PC-3 (cell line): Measurements from ENCODE around the gene JADE2. TPM values are rescaled to one million over a fixed set of nuclear protein-coding genes. Genes with fewer than 3 reads are reported as not detected.

Experiments
- ATAC-seq: fragments of 200-7000 bp; cut with Tn5 transposase; 2 replicates; pipeline ENCODE4 v1.9.1; 2020; ENCODE audit warnings: mild to moderate bottlenecking, moderate library complexity
- BruUV-seq: library from RNA; stranded (reverse); fragments of 400-500 nt; replicated peaks from 2 replicates; lab custom pipeline; 2021; lab: Mats Ljungman, UMichigan
- CTCF ChIA-PET: fragments of 300-600 bp; sonication (Branson Sonifier 250); formaldehyde crosslinking; loops from one replicate; lab custom pipeline; 2022; ENCODE audit warnings: antibody characterized with exemption; lab: Charles Lee
- POLR2A ChIA-PET: fragments of 300-600 bp; sonication (Branson Sonifier 250); formaldehyde crosslinking; loops from one replicate; lab custom pipeline; 2022; ENCODE audit warnings: antibody characterized with exemption; ENCODE audit not compliant: unreplicated experiment; lab: Charles Lee
- DNase-seq: peaks from one replicate; pipeline ENCODE4 v3.0.0-alpha.2; 2015
- H2AFZ ChIP-seq: fragments of 300-600 bp; sonication (generic); 2 replicates; pipeline ENCODE4 v1.6.0; 2016; ENCODE audit warnings: antibody characterized with exemption, low read length
- H3F3A ChIP-seq: fragments of 300-600 bp; sonication (generic); one replicate; pipeline ENCODE4 v1.6.0; 2017; ENCODE audit warnings: antibody characterized with exemption, low read length, control low read depth, mild to moderate bottlenecking; ENCODE audit not compliant: unreplicated experiment
- H3K27ac ChIP-seq: fragments of 300-600 bp; sonication (generic); 2 replicates; pipeline ENCODE4 v1.5.1; 2016; ENCODE audit warnings: mild to moderate bottlenecking, low read length
- H3K27me3 ChIP-seq: fragments of 300-600 bp; sonication (generic); 2 replicates; pipeline ENCODE4 v1.6.1; 2016; ENCODE audit warnings: low read length, mixed read lengths
- H3K36me3 ChIP-seq: fragments of 300-600 bp; sonication (generic); 2 replicates; pipeline ENCODE4 v1.6.1; 2016; ENCODE audit warnings: low read depth, mixed run types, low read length, mixed read lengths
- H3K4me1 ChIP-seq: fragments of 300-600 bp; sonication (generic); 2 replicates; pipeline ENCODE4 v1.5.1; 2016; ENCODE audit warnings: low read length; ENCODE audit not compliant: insufficient read depth
- H3K4me2 ChIP-seq: fragments of 300-600 bp; sonication (generic); 2 replicates; pipeline ENCODE4 v1.6.0; 2016; ENCODE audit warnings: low read length
- H3K4me3 ChIP-seq: fragments of 300-600 bp; sonication (generic); 2 replicates; pipeline ENCODE4 v1.5.1; 2016; ENCODE audit warnings: mild to moderate bottlenecking, low read length, mixed read lengths
- H3K79me2 ChIP-seq: fragments of 300-600 bp; sonication (generic); 2 replicates; pipeline ENCODE4 v1.6.1; 2017; ENCODE audit warnings: low read length, mixed read lengths
- H3K9ac ChIP-seq: fragments of 300-600 bp; sonication (generic); 2 replicates; pipeline ENCODE4 v1.6.0; 2016; ENCODE audit warnings: mild to moderate bottlenecking, low read length
- H3K9me2 ChIP-seq: fragments of 300-600 bp; sonication (generic); replicated peaks from 2 replicates; pipeline ENCODE4 v1.6.1; 2016; ENCODE audit warnings: mixed run types, low read length, mixed read lengths
- H3K9me3 ChIP-seq: fragments of 300-600 bp; sonication (generic); 2 replicates; pipeline ENCODE4 v1.6.1; 2016; ENCODE audit warnings: low read length, mixed read lengths
- H4K20me1 ChIP-seq: fragments of 300-600 bp; sonication (generic); 2 replicates; pipeline ENCODE4 v1.6.1; 2016; ENCODE audit warnings: low read length, mixed read lengths
- CTCF ChIP-seq: fragments of 300-600 bp; sonication (generic); conservative IDR thresholded peaks from 2 replicates; pipeline ENCODE4 v1.5.1; 2017; ENCODE audit warnings: antibody characterized with exemption, low read depth, mild to moderate bottlenecking, low read length
- EZH2 ChIP-seq: fragments of 300-600 bp; sonication (generic); IDR thresholded peaks from one replicate; pipeline ENCODE4 v1.6.1; 2017; ENCODE audit warnings: antibody characterized with exemption, mild to moderate bottlenecking, low read length; ENCODE audit not compliant: unreplicated experiment
- EZH2phosphoT487 ChIP-seq: fragments of 300-600 bp; sonication (generic); IDR thresholded peaks from 2 replicates; pipeline ENCODE4 v1.6.1; 2018; ENCODE audit warnings: mild to moderate bottlenecking, antibody characterized with exemption, low read length, borderline replicate concordance
- intact Hi-C: fragments of 100-400 bp; cut with micrococcal nuclease; formaldehyde crosslinking; loops from 2 replicates; pipeline ENCODE4 v1.9.0; 2023
- total RNA-seq: library from RNA; depleted of rRNA; stranded (reverse); fragments of >200 nt; gene quantifications from 2 replicates; pipeline ENCODE4 v1.2.3, GENCODE V29; 2014

The JADE2 gene
- total RNA-seq, 1 experiment from 2014 or later = 33.2 TPM

- no peaks in the 10 kb centered on the region for H3F3A ChIP-seq
- ATAC-seq = no peak
- DNase-seq = no peak
- no TSS peak for BruUV-seq
- TF ChIP-seq CTCF = no peak
- TF ChIP-seq EZH2 = no peak
- TF ChIP-seq EZH2phosphoT487 = no peak
- no peak overlapping the region for H2AFZ ChIP-seq
- H3K4me1 ChIP-seq = no peaks in the 10 kb centered on the region
- intact Hi-C loops = no loop called here
- H3K27me3 ChIP-seq = no peaks in the 10 kb centered on the region
- H3K4me2 ChIP-seq = no peak overlapping the region
- no peak overlapping the region for H3K27ac ChIP-seq
- H3K4me3 ChIP-seq = no peak overlapping the region
- H4K20me1 ChIP-seq = no peaks in the 10 kb centered on the region
- ChIA-PET POLR2A (no interaction called here), CTCF (no interaction called here)
- no peaks in the 10 kb centered on the region; the same call in 1 of the 2 replicates for H3K79me2 ChIP-seq
- no peaks in the 10 kb centered on the region for H3K9me2 ChIP-seq
- no peak overlapping the region for H3K9ac ChIP-seq
- H3K36me3 ChIP-seq = peaks cover 19% of the 10 kb centered on the region; the same call in 1 of the 2 replicates
- H3K9me3 ChIP-seq = no peaks in the 10 kb centered on the region
Observed at GRCh38 chr5:134563221-134563620, 37.8 kb downstream of the JADE2 start.

- no peaks in the 10 kb centered on the region for H3K9me2 ChIP-seq
- no peaks in the 10 kb centered on the region for H4K20me1 ChIP-seq
- H3K9me3 ChIP-seq = no peaks in the 10 kb centered on the region
- H3K27ac ChIP-seq = no peak overlapping the region
- no peak overlapping the region for H3K4me3 ChIP-seq
- H2AFZ ChIP-seq = no peak overlapping the region
- no peak for DNase-seq
- ATAC-seq = no peak
- no peaks in the 10 kb centered on the region for H3K4me1 ChIP-seq
- no peak overlapping the region for H3K4me2 ChIP-seq
- H3K36me3 ChIP-seq = peaks cover 19% of the 10 kb centered on the region; the same call in 1 of the 2 replicates
- intact Hi-C loops = no loop called here
- TF ChIP-seq EZH2 (no peak), CTCF (no peak), EZH2phosphoT487 (no peak)
- no peaks in the 10 kb centered on the region for H3F3A ChIP-seq
- no peak overlapping the region for H3K9ac ChIP-seq
- POLR2A ChIA-PET = no interaction called here
- CTCF ChIA-PET = no interaction called here
- no peaks in the 10 kb centered on the region for H3K79me2 ChIP-seq
- no peaks in the 10 kb centered on the region for H3K27me3 ChIP-seq
- no TSS peak for BruUV-seq
Observed at GRCh38 chr5:134563962-134564361, 38.5 kb downstream of the JADE2 start.

GRCh38 chr5:134564396-134564795 lies 38.9 kb downstream of the JADE2 start:
- no peaks in the 10 kb centered on the region for H3K4me1 ChIP-seq
- BruUV-seq = no TSS peak
- DNase-seq (no peak), ATAC-seq (no peak)
- H3K4me3 ChIP-seq = no peak overlapping the region
- no peak overlapping the region for H3K4me2 ChIP-seq
- H3K9ac ChIP-seq = no peak overlapping the region
- intact Hi-C loops = no loop called here
- no peaks in the 10 kb centered on the region for H3K27me3 ChIP-seq
- no peak overlapping the region for H2AFZ ChIP-seq
- H3K9me3 ChIP-seq = no peaks in the 10 kb centered on the region
- H4K20me1 ChIP-seq = no peaks in the 10 kb centered on the region
- H3K36me3 ChIP-seq = peaks cover 19% of the 10 kb centered on the region; the same call in 1 of the 2 replicates
- ChIA-PET POLR2A (no interaction called here), CTCF (no interaction called here)
- no peaks in the 10 kb centered on the region for H3K79me2 ChIP-seq
- no peak overlapping the region for H3K27ac ChIP-seq
- H3K9me2 ChIP-seq = no peaks in the 10 kb centered on the region
- TF ChIP-seq EZH2phosphoT487 (no peak), EZH2 (no peak), CTCF (no peak)
- H3F3A ChIP-seq = no peaks in the 10 kb centered on the region
